Neural progenitor cell (in vitro differentiated cells): ENCODE measurements around the gene MAP3K6.

ENCODE experiments used
- CTCF ChIP-seq: fragments of 200-600 bp; sonication (generic); IDR thresholded peaks from 2 replicates; pipeline ENCODE4 v1.5.1; 2017; ENCODE audit warnings: antibody characterized with exemption, mild to moderate bottlenecking
- EZH2 ChIP-seq: fragments of 200-600 bp; sonication (generic); IDR thresholded peaks from 2 replicates; pipeline ENCODE4 v1.6.1; 2017; ENCODE audit warnings: antibody characterized with exemption, mild to moderate bottlenecking, moderate library complexity

GRCh38 chr1:27372022-27372807 is 5.5 kb upstream of the MAP3K6 start:
- TF ChIP-seq EZH2 (no peak), CTCF (no peak)
